GM18502 (cell line): Measurements from ENCODE around the gene GSG1L.

ENCODE experiments used
- ATAC-seq: cut with Tn5 transposase; IDR thresholded peaks from one replicate; pipeline ENCODE4 v1.9.1; 2021; ENCODE audit warnings: mild to moderate bottlenecking; ENCODE audit not compliant: unreplicated experiment, poor library complexity

The GSG1L gene

GRCh38 chr16:27803775-27804549 lies 259.6 kb downstream of the GSG1L start:
- ATAC-seq, result no peak

- ATAC-seq, result no peak
These were observed 260.7 kb downstream of the GSG1L start for GRCh38 chr16:27802664-27803439.

GRCh38 chr16:27801289-27801945 lies 262.1 kb downstream of the GSG1L start:
- ATAC-seq, result no peak

GRCh38 chr16:27800817-27801216 lies 262.7 kb downstream of the GSG1L start:
- no peak for ATAC-seq

GRCh38 chr16:27799896-27800295 lies 263.6 kb downstream of the GSG1L start:
- ATAC-seq, result no peak

GRCh38 chr16:27798241-27798640 lies 265.3 kb downstream of the GSG1L start:
- no peak for ATAC-seq

GRCh38 chr16:27795992-27796614 lies 267.4 kb downstream of the GSG1L start:
- ATAC-seq, result no peak

GRCh38 chr16:27793249-27793622 lies 270.3 kb downstream of the GSG1L start:
- no peak for ATAC-seq

- ATAC-seq, result no peak
These were observed 270.8 kb downstream of the GSG1L start for GRCh38 chr16:27792486-27793248.

- ATAC-seq, result no peak
These were observed 272.2 kb downstream of the GSG1L start for GRCh38 chr16:27791404-27791719.

GRCh38 chr16:27790546-27791403 lies 272.7 kb downstream of the GSG1L start:
- ATAC-seq, result no peak

- ATAC-seq, result no peak
These were observed 273.8 kb downstream of the GSG1L start for GRCh38 chr16:27789595-27790241.

- no peak for ATAC-seq
These were observed 274.4 kb downstream of the GSG1L start for GRCh38 chr16:27789150-27789549.

GRCh38 chr16:27787665-27788064 lies 275.8 kb downstream of the GSG1L start:
- no peak for ATAC-seq

- ATAC-seq, result no peak
These were observed 276.4 kb downstream of the GSG1L start for GRCh38 chr16:27786923-27787625.

GRCh38 chr16:27786221-27786922 lies 277.1 kb downstream of the GSG1L start:
- no peak for ATAC-seq

- ATAC-seq, result no peak
These were observed 278.2 kb downstream of the GSG1L start for GRCh38 chr16:27785307-27785678.
